IMR-90 (cell line): ENCODE results near the gene P2RX7. TPM values are rescaled to one million over a fixed set of nuclear protein-coding genes. Genes with fewer than 3 reads are reported as not detected.

ENCODE experiments used
- ATAC-seq: fragments of 200-7000 bp; cut with Tn5 transposase; 2 replicates; pipeline ENCODE4 v1.9.1; 2020; ENCODE audit warnings: low read depth, mild to moderate bottlenecking, moderate library complexity
- BruUV-seq: library from RNA; stranded (reverse); fragments of 400-500 nt; replicated peaks from 2 replicates; lab custom pipeline; 2021; lab: Mats Ljungman, UMichigan
- CTCF ChIA-PET: fragments of 300-600 bp; formaldehyde crosslinking; extraction: SDS; loops from one replicate; lab custom pipeline; 2021; ENCODE audit warnings: antibody characterized with exemption; lab: Yijun Ruan, JAX
- POLR2A ChIA-PET: fragments of 300-600 bp; sonication (Branson Sonifier 250); formaldehyde crosslinking; loops from one replicate; lab custom pipeline; 2022; ENCODE audit warnings: antibody characterized with exemption; ENCODE audit not compliant: unreplicated experiment; lab: Charles Lee
- DNase-seq: peaks from one replicate; pipeline ENCODE4 v3.0.0; 2013
- H2AFZ ChIP-seq: replicated peaks from 2 replicates; pipeline ENCODE3; 2013; ENCODE audit warnings: low read length, mild to moderate bottlenecking; ENCODE audit not compliant: poor library complexity
- H2AK5ac ChIP-seq: 2 replicates; pipeline ENCODE4 v1.6.1; 2013; ENCODE audit warnings: low read depth, low read length, inconsistent platforms
- H2AK9ac ChIP-seq: replicated peaks from 2 replicates; pipeline ENCODE3; 2013; ENCODE audit warnings: mild to moderate bottlenecking, low read depth, low read length, moderate library complexity; ENCODE audit not compliant: poor library complexity
- H2BK120ac ChIP-seq: 2 replicates; pipeline ENCODE4 v1.6.1; 2013; ENCODE audit warnings: low read depth, low read length, inconsistent platforms
- H2BK15ac ChIP-seq: 3 replicates; pipeline ENCODE4 v1.6.1; 2013; ENCODE audit warnings: low read depth, low read length, inconsistent platforms
- H2BK20ac ChIP-seq: 2 replicates; pipeline ENCODE4 v1.6.1; 2013; ENCODE audit warnings: low read depth, mild to moderate bottlenecking, inconsistent platforms, low read length, moderate library complexity
- H2BK5ac ChIP-seq: 2 replicates; pipeline ENCODE4 v1.6.1; 2013; ENCODE audit warnings: mild to moderate bottlenecking, low read depth, low read length, inconsistent platforms; ENCODE audit not compliant: poor library complexity, severe bottlenecking
- H3K14ac ChIP-seq: replicated peaks from 2 replicates; pipeline ENCODE4 v1.6.1; 2013; ENCODE audit warnings: low read depth, low read length, inconsistent platforms
- H3K18ac ChIP-seq: 2 replicates; pipeline ENCODE4 v1.6.1; 2013; ENCODE audit warnings: low read depth, low read length, control low read depth
- H3K23ac ChIP-seq: 2 replicates; pipeline ENCODE4 v1.6.1; 2013; ENCODE audit warnings: low read depth, low read length, inconsistent platforms
- H3K27ac ChIP-seq: 2 replicates; pipeline ENCODE4 v1.5.1; 2013; ENCODE audit warnings: mild to moderate bottlenecking, control low read depth, low read length; ENCODE audit not compliant: insufficient read depth
- H3K27me3 ChIP-seq: 2 replicates; pipeline ENCODE4 v1.6.1; 2013; ENCODE audit warnings: low read length; ENCODE audit not compliant: control insufficient read depth, insufficient read depth
- H3K36me3 ChIP-seq: 2 replicates; pipeline ENCODE4 v1.6.1; 2013; ENCODE audit warnings: low read length, mixed read lengths; ENCODE audit not compliant: control insufficient read depth, insufficient read depth
- H3K4ac ChIP-seq: 2 replicates; pipeline ENCODE4 v1.6.1; 2013; ENCODE audit warnings: low read depth, low read length, inconsistent platforms
- H3K4me1 ChIP-seq: 2 replicates; pipeline ENCODE4 v1.6.1; 2013; ENCODE audit warnings: low read length, mixed read lengths; ENCODE audit not compliant: control insufficient read depth, insufficient read depth
- H3K4me2 ChIP-seq: 2 replicates; pipeline ENCODE4 v1.6.1; 2013; ENCODE audit warnings: low read depth, mild to moderate bottlenecking, control low read depth, low read length, moderate library complexity
- H3K4me3 ChIP-seq: 2 replicates; pipeline ENCODE4 v1.5.1; 2013; ENCODE audit warnings: low read depth, mild to moderate bottlenecking, control low read depth, low read length, moderate library complexity; ENCODE audit not compliant: insufficient read depth
- H3K56ac ChIP-seq: 2 replicates; pipeline ENCODE4 v1.6.1; 2013; ENCODE audit warnings: low read length, inconsistent platforms; ENCODE audit not compliant: insufficient read depth; ENCODE audit errors: extremely low read depth
- H3K79me1 ChIP-seq, 2 experiments: 2 replicates each; pipeline ENCODE4 v1.6.1; 2013; ENCODE audit warnings: low read length in 2 of 2, inconsistent platforms in 1 of 2, low read depth in 1 of 2
- H3K9ac ChIP-seq: 2 replicates; pipeline ENCODE4 v1.6.1; 2013; ENCODE audit warnings: low read depth, low read length, control low read depth
- H3K9me1 ChIP-seq: 2 replicates; pipeline ENCODE4 v1.6.1; 2013; ENCODE audit warnings: low read length, inconsistent platforms; ENCODE audit not compliant: insufficient read depth
- H3K9me3 ChIP-seq: 2 replicates; pipeline ENCODE4 v1.6.1; 2013; ENCODE audit warnings: low read length; ENCODE audit not compliant: control insufficient read depth, insufficient read depth
- H4K20me1 ChIP-seq: 2 replicates; pipeline ENCODE4 v1.6.1; 2013; ENCODE audit warnings: low read length, inconsistent platforms; ENCODE audit not compliant: insufficient read depth
- H4K5ac ChIP-seq: 2 replicates; pipeline ENCODE4 v1.6.1; 2013; ENCODE audit warnings: mild to moderate bottlenecking, low read depth, low read length, control low read depth
- H4K8ac ChIP-seq, 2 experiments: 2 replicates each; pipeline ENCODE4 v1.6.1; 2013; ENCODE audit warnings: low read depth in 2 of 2, low read length in 2 of 2, control low read depth in 1 of 2, inconsistent platforms in 1 of 2
- H4K91ac ChIP-seq: 2 replicates; pipeline ENCODE4 v1.6.1; 2013; ENCODE audit warnings: low read depth, low read length, inconsistent platforms; ENCODE audit not compliant: insufficient read depth
- CHD1 ChIP-seq: IDR thresholded peaks from 2 replicates; pipeline ENCODE4 v1.6.1; 2012; ENCODE audit warnings: low read depth, low read length, improper control_type of control experiment
- ELK1 ChIP-seq: fragments of 150-350 bp; IDR thresholded peaks from 2 replicates; pipeline ENCODE4 v1.6.1; 2016; ENCODE audit warnings: low read depth, mild to moderate bottlenecking, low read length, moderate library complexity, borderline replicate concordance
- FOS ChIP-seq: fragments of 150-350 bp; IDR thresholded peaks from 2 replicates; pipeline ENCODE4 v1.6.1; 2016; ENCODE audit warnings: low read depth, low read length
- MAFK ChIP-seq: IDR thresholded peaks from 2 replicates; pipeline ENCODE4 v1.6.1; 2012; ENCODE audit warnings: low read depth, low read length, improper control_type of control experiment
- MAZ ChIP-seq: IDR thresholded peaks from 2 replicates; pipeline ENCODE4 v1.6.1; 2012; ENCODE audit warnings: low read depth, mild to moderate bottlenecking, low read length, improper control_type of control experiment, moderate library complexity, borderline replicate concordance
- RAD21 ChIP-seq: IDR thresholded peaks from 2 replicates; pipeline ENCODE4 v1.6.1; 2012; ENCODE audit warnings: low read length, improper control_type of control experiment
- RCOR1 ChIP-seq: IDR thresholded peaks from 2 replicates; pipeline ENCODE4 v1.6.1; 2012; ENCODE audit warnings: mild to moderate bottlenecking, low read length, improper control_type of control experiment; ENCODE audit not compliant: insufficient replicate concordance
- RFX5 ChIP-seq: IDR thresholded peaks from 2 replicates; pipeline ENCODE4 v1.8.0; 2012; ENCODE audit warnings: low read depth, mild to moderate bottlenecking, low read length, moderate library complexity
- SMC3 ChIP-seq: fragments of 150-350 bp; IDR thresholded peaks from 2 replicates; pipeline ENCODE4 v1.6.1; 2016; ENCODE audit warnings: low read depth, mild to moderate bottlenecking, antibody characterized with exemption, low read length, moderate library complexity
- WGBS, 2 experiments: methylation state at CpG; one replicate each; pipeline versions ENCODE4 v1.1.5 to v1.1.7; 2013; ENCODE audit warnings: missing lambda C conversion rate in 2 of 2; ENCODE audit not compliant: insufficient read length in 1 of 2; ENCODE audit errors: extremely low coverage in 2 of 2; 5-methylcytosine and 5-hydroxymethylcytosine counted together
- dilution Hi-C: fragments of 300-500 bp; cut with HindIII; formaldehyde crosslinking; loops from one replicate; pipeline ENCODE4 v1.14.3; 2018; ENCODE audit warnings: low sequenced_read_pairs; ENCODE audit not compliant: unreplicated experiment
- in situ Hi-C: fragments of 300-500 bp; cut with MboI; formaldehyde crosslinking; loops from 3 replicates; pipeline ENCODE4 v1.14.3; 2019; ENCODE audit warnings: low sequenced_read_pairs, inconsistent platforms, mixed read lengths
- intact Hi-C: fragments of 100-400 bp; cut with micrococcal nuclease; formaldehyde crosslinking; loops from 2 replicates; pipeline ENCODE4 v1.10.0; 2022
- polyA plus RNA-seq, 3 experiments: library from polyadenylated mRNA; depleted of rRNA; stranded (reverse); fragments of >200 nt; gene quantifications; 2 replicates each; pipeline ENCODE4 v1.2.3, GENCODE V29; 2012; ENCODE audit warnings: low replicate concordance in 1 of 3
- total RNA-seq: library from RNA; depleted of rRNA; stranded (reverse); fragments of >200 nt; gene quantifications from 2 replicates; pipeline ENCODE4 v1.2.3, GENCODE V29; 2012

The P2RX7 gene
- total and polyA plus RNA-seq, 2 of the 4 experiments (the other 2 are of a cell fraction) = 0.07 to 0.18 TPM

GRCh38 chr12:121218588-121219352 is 86.1 kb downstream of the P2RX7 start:
- no peak overlapping the region for H3K18ac ChIP-seq
- no peak overlapping the region for H3K4me3 ChIP-seq
- no peak overlapping the region for H3K27ac ChIP-seq
- no peak overlapping the region for H3K9ac ChIP-seq
- in situ Hi-C loops (no loop called here), dilution Hi-C loops (no loop called here), intact Hi-C loops (no loop called here)
- ATAC-seq (no peak), DNase-seq (no peak)
- no peak overlapping the region for H4K91ac ChIP-seq
- H3K23ac ChIP-seq = no peak overlapping the region
- no TSS peak for BruUV-seq
- H3K4me1 ChIP-seq = peaks cover 3% of the 10 kb centered on the region; the same call in 1 of the 2 replicates
- ChIA-PET CTCF (no interaction called here), POLR2A (no interaction called here)
- H3K4me2 ChIP-seq = no peak overlapping the region
- no peak overlapping the region for H2AFZ ChIP-seq
- peaks cover 6% of the 10 kb centered on the region; the same call in 1 of the 2 replicates for H3K9me1 ChIP-seq
- H2BK5ac ChIP-seq = no peak overlapping the region
- no peak overlapping the region for H2BK120ac ChIP-seq
- no peak overlapping the region for H4K5ac ChIP-seq
- no peak overlapping the region for H4K8ac ChIP-seq
- 69% methylated on average over 3 of the region's 18 CpGs; no CpG with 5 or more reads in 1 of the 2 experiments for WGBS, 2 experiments
- H3K27me3 ChIP-seq = no peaks in the 10 kb centered on the region
- H3K79me1 ChIP-seq = peaks cover 0 to 19% of the 10 kb centered on the region in 2 experiments; a peak in 2 of 4 replicates
- H2AK5ac ChIP-seq = no peak overlapping the region
- H4K20me1 ChIP-seq = no peaks in the 10 kb centered on the region
- H2BK20ac ChIP-seq = no peak overlapping the region
- H2AK9ac ChIP-seq = no peak overlapping the region
- peaks cover 4% of the 10 kb centered on the region; the same call in 1 of the 2 replicates for H3K36me3 ChIP-seq
- H3K56ac ChIP-seq = no peak overlapping the region
- H3K14ac ChIP-seq = no peak overlapping the region
- no peaks in the 10 kb centered on the region for H3K9me3 ChIP-seq
- no peak overlapping the region for H2BK15ac ChIP-seq
- TF ChIP-seq RAD21 = no peak
- TF ChIP-seq RCOR1 = no peak
- TF ChIP-seq MAFK = no peak
- no peak for TF ChIP-seq SMC3
- TF ChIP-seq ELK1 = no peak
- no peak for TF ChIP-seq MAZ
- TF ChIP-seq FOS = no peak
- TF ChIP-seq CHD1 = no peak
- TF ChIP-seq RFX5 = no peak
- H3K4ac ChIP-seq = no peak overlapping the region
